ENCODE measurements around the gene PSTPIP1. TPM values are rescaled to one million over a fixed set of nuclear protein-coding genes. Genes with fewer than 3 reads are reported as not detected.

PSTPIP1 gene
- total and polyA plus RNA-seq, 2 donors (not counting 1 experiment from before 2014, with no cell fraction given): 0.56 to 1.5 TPM

DNA sequence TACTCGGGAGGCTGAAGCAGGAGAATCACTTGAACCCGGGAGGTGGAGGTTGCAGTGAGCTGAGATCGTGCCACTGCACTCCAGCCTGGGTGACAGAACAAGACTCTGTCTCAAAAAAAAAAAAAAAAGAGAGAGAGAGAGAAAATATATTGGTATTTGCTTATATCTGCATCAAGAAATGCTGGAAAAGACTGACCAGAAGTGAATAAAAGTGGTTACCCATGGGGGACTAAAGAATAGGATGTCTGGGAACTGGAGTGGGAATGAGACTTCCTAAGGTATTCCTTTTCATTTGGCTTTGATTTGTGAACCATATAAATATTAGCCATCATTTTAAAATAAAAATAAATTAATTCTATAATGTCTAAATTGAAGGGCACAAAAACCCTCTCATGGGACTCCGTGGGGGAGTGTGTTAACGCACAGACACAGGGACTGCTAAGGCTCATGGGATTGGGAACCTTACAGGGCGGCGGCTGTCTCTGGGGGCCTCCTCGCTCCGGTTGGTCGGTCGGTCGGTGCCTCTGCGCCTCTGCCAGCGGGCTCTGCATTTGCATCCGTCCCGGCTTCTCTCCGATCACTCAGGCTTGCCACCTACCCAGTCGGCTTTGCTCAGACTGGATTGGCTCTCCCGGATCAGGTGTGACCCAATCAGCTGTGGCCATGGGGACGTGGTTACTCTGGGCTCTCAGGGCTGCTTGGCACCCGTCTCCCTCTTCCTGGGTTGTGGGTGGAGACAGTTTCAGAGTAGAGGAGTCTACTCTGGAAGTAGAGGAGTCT lies 88.6 kb downstream of the PSTPIP1 start:
- H3K9ac ChIP-seq (ENCODE audit: insufficient read depth, low read length): no peak overlapping the region

DNA sequence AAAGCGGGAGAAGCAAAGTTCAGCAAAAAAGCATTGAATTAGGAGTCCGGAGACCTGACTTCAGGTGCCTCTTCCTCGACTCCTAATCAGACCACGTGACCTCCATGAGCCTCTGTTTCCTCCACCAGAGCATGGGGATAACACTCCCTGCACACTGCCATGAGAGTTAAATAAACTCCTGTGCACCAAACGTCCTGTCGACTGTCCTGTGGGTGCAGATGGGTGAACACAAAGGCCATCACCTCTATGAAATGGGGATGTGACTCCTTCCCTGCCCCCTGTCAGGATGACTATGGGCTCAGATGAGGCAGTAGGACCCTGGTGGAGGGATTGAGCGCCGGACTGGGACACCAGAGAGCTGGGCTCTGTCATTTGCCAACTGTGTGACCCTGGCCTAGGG lies 89.5 kb downstream of the PSTPIP1 start:
- no peak overlapping the region for H2AFZ ChIP-seq (ENCODE audit: low read length)
- TF ChIP-seq, protein P1, sequence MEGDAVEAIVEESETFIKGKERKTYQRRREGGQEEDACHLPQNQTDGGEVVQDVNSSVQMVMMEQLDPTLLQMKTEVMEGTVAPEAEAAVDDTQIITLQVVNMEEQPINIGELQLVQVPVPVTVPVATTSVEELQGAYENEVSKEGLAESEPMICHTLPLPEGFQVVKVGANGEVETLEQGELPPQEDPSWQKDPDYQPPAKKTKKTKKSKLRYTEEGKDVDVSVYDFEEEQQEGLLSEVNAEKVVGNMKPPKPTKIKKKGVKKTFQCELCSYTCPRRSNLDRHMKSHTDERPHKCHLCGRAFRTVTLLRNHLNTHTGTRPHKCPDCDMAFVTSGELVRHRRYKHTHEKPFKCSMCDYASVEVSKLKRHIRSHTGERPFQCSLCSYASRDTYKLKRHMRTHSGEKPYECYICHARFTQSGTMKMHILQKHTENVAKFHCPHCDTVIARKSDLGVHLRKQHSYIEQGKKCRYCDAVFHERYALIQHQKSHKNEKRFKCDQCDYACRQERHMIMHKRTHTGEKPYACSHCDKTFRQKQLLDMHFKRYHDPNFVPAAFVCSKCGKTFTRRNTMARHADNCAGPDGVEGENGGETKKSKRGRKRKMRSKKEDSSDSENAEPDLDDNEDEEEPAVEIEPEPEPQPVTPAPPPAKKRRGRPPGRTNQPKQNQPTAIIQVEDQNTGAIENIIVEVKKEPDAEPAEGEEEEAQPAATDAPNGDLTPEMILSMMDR (conservative IDR thresholded peaks at IDR 0.05 in 1 of 2, IDR thresholded peaks at IDR 0.05 in 1 of 2; ENCODE audit: low read depth in 1 of 2, low read length in 2 of 2): no peak
- TF ChIP-seq EZH2 (IDR thresholded peaks at IDR 0.05; ENCODE audit: low read length, missing control alignments): no peak
- H3K27ac ChIP-seq (ENCODE audit: insufficient read depth, low read length): no peak overlapping the region
- H3K4me3 ChIP-seq (replicated peaks in 1 of 4; ENCODE audit: control extremely low read depth in 1 of 4, insufficient read depth in 1 of 4, low read depth in 3 of 4, low read length in 4 of 4): no peak overlapping the region
- H3K9ac ChIP-seq (ENCODE audit: insufficient read depth, low read length): no peak overlapping the region
- H3K4me2 ChIP-seq (ENCODE audit: extremely low read depth, insufficient read depth, low read length): no peak overlapping the region
- H3K79me2 ChIP-seq (ENCODE audit: control insufficient read depth, insufficient read depth, low read length): no peaks in the 10 kb centered on the region
- no peak for DNase-seq (ENCODE audit: low read depth in 2 of 2)
- peaks cover 15% of the 10 kb centered on the region for H3K4me1 ChIP-seq (ENCODE audit: control insufficient read depth, extremely low read depth, insufficient read depth, low read length)
- no peaks in the 10 kb centered on the region for H3K27me3 ChIP-seq (ENCODE audit: control insufficient read depth, insufficient read depth, low read length)
- no peaks in the 10 kb centered on the region for H3K9me3 ChIP-seq (ENCODE audit: control insufficient read depth, insufficient read depth, low read depth, low read length)
- H3K36me3 ChIP-seq (ENCODE audit: control insufficient read depth, insufficient read depth, low read length): no peaks in the 10 kb centered on the region
- H4K20me1 ChIP-seq (ENCODE audit: control insufficient read depth, extremely low read depth, insufficient read depth, low read length): no peaks in the 10 kb centered on the region

More for the DNA sequence above, 88.6 kb downstream of the PSTPIP1 start:
- TF ChIP-seq EZH2 (IDR thresholded peaks at IDR 0.05; ENCODE audit: low read length, missing control alignments): no peak
- TF ChIP-seq, protein P1 (conservative IDR thresholded peaks at IDR 0.05 in 1 of 2, IDR thresholded peaks at IDR 0.05 in 1 of 2; ENCODE audit: low read depth in 1 of 2, low read length in 2 of 2): no peak
- Histone ChIP-seq H3K27me3 (ENCODE audit: control insufficient read depth, insufficient read depth, low read length) (no peaks in the 10 kb centered on the region), H4K20me1 (ENCODE audit: control insufficient read depth, extremely low read depth, insufficient read depth, low read length) (no peaks in the 10 kb centered on the region), H3K36me3 (ENCODE audit: control insufficient read depth, insufficient read depth, low read length) (no peaks in the 10 kb centered on the region), H3K4me3 (replicated peaks in 1 of 4; ENCODE audit: control extremely low read depth in 1 of 4, insufficient read depth in 1 of 4, low read depth in 3 of 4, low read length in 4 of 4) (peak overlapping the region in 2 of 4 experiments; percentile 12 to 22), H3K79me2 (ENCODE audit: control insufficient read depth, insufficient read depth, low read length) (no peaks in the 10 kb centered on the region), H3K4me2 (ENCODE audit: extremely low read depth, insufficient read depth, low read length) (peak overlapping the region; percentile 15), H2AFZ (ENCODE audit: low read length) (peak overlapping the region; percentile 47), H3K4me1 (ENCODE audit: control insufficient read depth, extremely low read depth, insufficient read depth, low read length) (peaks cover 15% of the 10 kb centered on the region), H3K27ac (ENCODE audit: insufficient read depth, low read length) (no peak overlapping the region), H3K9me3 (ENCODE audit: control insufficient read depth, insufficient read depth, low read depth, low read length) (no peaks in the 10 kb centered on the region)
- peak in 1 of 2 donors; percentile 76 for DNase-seq (ENCODE audit: low read depth in 2 of 2)

DNA sequence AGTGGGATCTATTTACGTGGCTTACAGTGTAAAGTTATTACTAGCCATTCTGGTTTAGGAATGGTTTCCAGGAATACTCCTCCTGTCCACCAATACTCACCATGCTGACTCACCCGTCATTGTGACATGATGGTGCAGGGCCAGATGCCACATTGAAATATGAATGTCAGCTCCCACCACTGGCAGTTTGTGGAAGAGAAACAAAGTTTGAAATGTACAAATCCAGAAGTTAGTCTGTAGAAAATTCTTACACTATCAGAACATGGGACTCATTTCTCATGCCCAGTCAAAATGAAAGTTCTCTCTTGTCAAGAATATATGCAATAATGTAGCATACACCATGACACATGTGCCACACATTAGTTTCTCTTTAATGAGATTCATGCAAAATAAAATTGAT lies 90.4 kb downstream of the PSTPIP1 start:
- peak; percentile 63 to 66 for DNase-seq (ENCODE audit: low read depth in 2 of 2)
- Histone ChIP-seq H3K36me3 (ENCODE audit: control insufficient read depth, insufficient read depth, low read length) (no peaks in the 10 kb centered on the region), H3K27ac (ENCODE audit: insufficient read depth, low read length) (peak overlapping the region; percentile 24), H3K4me3 (replicated peaks in 1 of 4; ENCODE audit: control extremely low read depth in 1 of 4, insufficient read depth in 1 of 4, low read depth in 3 of 4, low read length in 4 of 4) (no peak overlapping the region), H3K79me2 (ENCODE audit: control insufficient read depth, insufficient read depth, low read length) (no peaks in the 10 kb centered on the region), H3K4me2 (ENCODE audit: extremely low read depth, insufficient read depth, low read length) (no peak overlapping the region), H3K9ac (ENCODE audit: insufficient read depth, low read length) (no peak overlapping the region), H3K27me3 (ENCODE audit: control insufficient read depth, insufficient read depth, low read length) (no peaks in the 10 kb centered on the region), H3K9me3 (ENCODE audit: control insufficient read depth, insufficient read depth, low read depth, low read length) (no peaks in the 10 kb centered on the region), H3K4me1 (ENCODE audit: control insufficient read depth, extremely low read depth, insufficient read depth, low read length) (peaks cover 15% of the 10 kb centered on the region), H2AFZ (ENCODE audit: low read length) (no peak overlapping the region), H4K20me1 (ENCODE audit: control insufficient read depth, extremely low read depth, insufficient read depth, low read length) (no peaks in the 10 kb centered on the region)
- TF ChIP-seq, protein P1 (conservative IDR thresholded peaks at IDR 0.05 in 1 of 2, IDR thresholded peaks at IDR 0.05 in 1 of 2; ENCODE audit: low read depth in 1 of 2, low read length in 2 of 2): no peak
- no peak for TF ChIP-seq EZH2 (IDR thresholded peaks at IDR 0.05; ENCODE audit: low read length, missing control alignments)

Other genes with a start within 250 kb of the PSTPIP1 start
- 5.6 and 9.1 TPM in 2 replicates for gene SCAPER, start 89.8 kb upstream of the PSTPIP1 start, total RNA-seq
- 1.7 and 2.3 TPM in 2 replicates for gene SCAPER, start 89.8 kb upstream of the PSTPIP1 start, polyA plus RNA-seq
- 36.0 and 46.6 TPM in 2 replicates for gene RCN2, start 63.4 kb upstream of the PSTPIP1 start, total RNA-seq
- 89.6 and 106 TPM in 2 replicates for gene RCN2, start 63.4 kb upstream of the PSTPIP1 start, polyA plus RNA-seq
- 181 and 225 TPM in 2 replicates for gene TSPAN3, start 76.0 kb downstream of the PSTPIP1 start, total RNA-seq
- gene TSPAN3, start 76.0 kb downstream of the PSTPIP1 start, polyA plus RNA-seq: 308 and 472 TPM in 2 replicates